Peyer's patch (tissue), 4 donors: ENCODE results near the gene GIMAP2.

ENCODE experiments used
- POLR2A ChIP-seq, 2 donors: fragments of 450-650 bp; IDR thresholded peaks; one replicate each; pipeline ENCODE4 v1.5.1; 2017; ENCODE audit warnings: antibody characterized with exemption in 2 of 2, mild to moderate bottlenecking in 2 of 2, moderate library complexity in 2 of 2
- TF ChIP-seq, protein P1 (sequence below), 6 experiments: fragments of 450-650 bp in 4 of 6; fragments of 200-600 bp in 2 of 6; sonication (generic) in 1 of 6; IDR thresholded peaks; one replicate each; pipeline ENCODE4 v1.5.1; 2017 to 2019; ENCODE audit warnings: antibody characterized with exemption in 6 of 6, mild to moderate bottlenecking in 3 of 6, moderate library complexity in 1 of 6

DNA sequence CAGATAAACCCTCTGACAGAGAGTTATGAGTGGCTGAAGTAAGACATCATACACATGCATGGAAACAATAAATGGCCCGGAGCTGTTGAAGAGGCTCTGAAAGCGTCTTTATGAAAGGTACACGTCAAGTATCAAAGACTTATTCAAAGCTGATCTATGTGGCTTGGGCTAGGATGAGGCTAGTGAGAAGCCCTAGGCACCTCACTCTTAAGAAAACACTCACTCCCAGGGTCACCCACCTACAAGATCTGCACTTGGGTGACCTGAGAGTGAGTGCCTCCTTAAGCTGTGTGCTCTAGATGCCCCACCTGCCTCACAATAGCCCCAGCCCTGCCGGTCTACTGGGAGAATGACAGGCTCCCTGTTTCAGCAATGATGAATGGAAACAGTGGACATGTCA lies 29.8 kb downstream of the GIMAP2 start:
- TF ChIP-seq POLR2A (IDR thresholded peaks at IDR 0.05), result no peak
- TF ChIP-seq, protein P1, sequence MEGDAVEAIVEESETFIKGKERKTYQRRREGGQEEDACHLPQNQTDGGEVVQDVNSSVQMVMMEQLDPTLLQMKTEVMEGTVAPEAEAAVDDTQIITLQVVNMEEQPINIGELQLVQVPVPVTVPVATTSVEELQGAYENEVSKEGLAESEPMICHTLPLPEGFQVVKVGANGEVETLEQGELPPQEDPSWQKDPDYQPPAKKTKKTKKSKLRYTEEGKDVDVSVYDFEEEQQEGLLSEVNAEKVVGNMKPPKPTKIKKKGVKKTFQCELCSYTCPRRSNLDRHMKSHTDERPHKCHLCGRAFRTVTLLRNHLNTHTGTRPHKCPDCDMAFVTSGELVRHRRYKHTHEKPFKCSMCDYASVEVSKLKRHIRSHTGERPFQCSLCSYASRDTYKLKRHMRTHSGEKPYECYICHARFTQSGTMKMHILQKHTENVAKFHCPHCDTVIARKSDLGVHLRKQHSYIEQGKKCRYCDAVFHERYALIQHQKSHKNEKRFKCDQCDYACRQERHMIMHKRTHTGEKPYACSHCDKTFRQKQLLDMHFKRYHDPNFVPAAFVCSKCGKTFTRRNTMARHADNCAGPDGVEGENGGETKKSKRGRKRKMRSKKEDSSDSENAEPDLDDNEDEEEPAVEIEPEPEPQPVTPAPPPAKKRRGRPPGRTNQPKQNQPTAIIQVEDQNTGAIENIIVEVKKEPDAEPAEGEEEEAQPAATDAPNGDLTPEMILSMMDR (IDR thresholded peaks at IDR 0.05), result no peak
